Activated T-helper 17 cell treated with anti-CD3 and anti-CD28 coated beads, Interleukin-2, amount 50 U/mL, for 72 hours (primary cell): Measurements from ENCODE around the gene MARCO. TPM values are rescaled to one million over a fixed set of nuclear protein-coding genes. Genes with fewer than 3 reads are reported as not detected.
"Not testable (repeated sequence)": the region's sequence is repeated elsewhere in the genome, so short reads cannot be mapped to it uniquely, and the experiment has no call there.

ENCODE experiments used
- ATAC-seq: fragments of 150-1000 bp; cut with Tn5 transposase; replicated peaks from 2 replicates; pipeline ENCODE4 v1.10.0; 2021; ENCODE audit warnings: mild to moderate bottlenecking, moderate library complexity
- H3K27ac Mint-ChIP-seq: one replicate; pipeline ENCODE4 v1.8.0; 2022; ENCODE audit warnings: mixed read lengths
- H3K27me3 Mint-ChIP-seq: one replicate; pipeline ENCODE4 v1.8.0; 2022; ENCODE audit warnings: mixed read lengths
- H3K36me3 Mint-ChIP-seq: one replicate; pipeline ENCODE4 v1.8.0; 2022; ENCODE audit warnings: low read depth, mild to moderate bottlenecking, mixed read lengths
- H3K4me1 Mint-ChIP-seq: one replicate; pipeline ENCODE4 v1.8.0; 2022; ENCODE audit warnings: mixed read lengths
- H3K4me3 Mint-ChIP-seq: one replicate; pipeline ENCODE4 v1.8.0; 2022; ENCODE audit warnings: mild to moderate bottlenecking, mixed read lengths
- H3K9me3 Mint-ChIP-seq: one replicate; pipeline ENCODE4 v1.8.0; 2022; ENCODE audit warnings: mixed read lengths
- total RNA-seq, 2 donors: library from RNA; stranded (reverse); gene quantifications; one replicate each; pipeline ENCODE4 v1.2.3, GENCODE V29; 2022

The MARCO gene
- total RNA-seq, 2 donors from 2014 or later: not detected

DNA sequence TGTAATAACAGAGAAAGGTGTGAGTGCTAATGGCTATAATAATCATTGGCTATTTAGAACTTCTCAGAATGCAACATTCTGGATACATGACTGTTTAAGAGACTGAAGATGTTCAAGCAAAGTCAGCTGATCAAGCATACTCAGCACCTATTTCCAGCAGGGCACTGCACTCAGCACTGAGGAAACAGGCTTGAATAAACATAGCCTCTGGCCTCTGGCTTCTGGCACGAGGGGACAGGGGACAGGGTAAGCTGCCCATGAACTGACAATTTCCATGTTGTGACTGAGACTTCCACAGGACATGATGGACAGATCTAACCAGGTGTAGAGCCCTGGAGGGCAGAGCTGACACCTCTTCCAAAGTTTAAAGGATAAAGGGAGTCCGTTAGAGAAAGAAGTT is 1.3 kb downstream of the MARCO start:
- Mint-ChIP-seq H3K36me3 (no peaks in the 10 kb centered on the region), H3K27ac (no peak overlapping the region), H3K9me3 (no peaks in the 10 kb centered on the region), H3K4me3 (no peak overlapping the region), H3K27me3 (peaks cover 25% of the 10 kb centered on the region), H3K4me1 (peaks cover 4% of the 10 kb centered on the region)
- no peak for ATAC-seq

DNA sequence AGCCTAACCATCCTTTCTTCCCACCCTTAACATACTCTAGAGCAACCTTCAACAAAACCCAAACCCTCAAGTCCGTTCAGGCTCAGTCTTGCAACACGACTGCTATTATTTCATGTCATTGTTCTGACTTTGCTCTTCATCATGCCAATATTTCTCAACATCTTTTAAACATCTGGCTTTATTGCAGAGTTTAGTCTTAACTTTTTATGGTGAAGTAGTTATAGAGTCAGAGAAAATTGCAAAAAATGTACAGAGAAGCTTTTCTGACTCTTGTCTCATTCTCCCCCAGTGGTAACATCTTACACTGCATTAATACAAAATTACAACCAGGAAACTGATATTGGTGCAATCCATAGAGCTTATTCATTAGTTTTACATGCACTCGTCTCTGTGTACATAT is 3.9 kb downstream of the MARCO start:
- Mint-ChIP-seq H3K4me3 (no peak overlapping the region), H3K27me3 (peaks cover 27% of the 10 kb centered on the region), H3K36me3 (no peaks in the 10 kb centered on the region), H3K4me1 (peaks cover 1% of the 10 kb centered on the region), H3K27ac (no peak overlapping the region), H3K9me3 (no peaks in the 10 kb centered on the region)
- ATAC-seq: no peak

DNA sequence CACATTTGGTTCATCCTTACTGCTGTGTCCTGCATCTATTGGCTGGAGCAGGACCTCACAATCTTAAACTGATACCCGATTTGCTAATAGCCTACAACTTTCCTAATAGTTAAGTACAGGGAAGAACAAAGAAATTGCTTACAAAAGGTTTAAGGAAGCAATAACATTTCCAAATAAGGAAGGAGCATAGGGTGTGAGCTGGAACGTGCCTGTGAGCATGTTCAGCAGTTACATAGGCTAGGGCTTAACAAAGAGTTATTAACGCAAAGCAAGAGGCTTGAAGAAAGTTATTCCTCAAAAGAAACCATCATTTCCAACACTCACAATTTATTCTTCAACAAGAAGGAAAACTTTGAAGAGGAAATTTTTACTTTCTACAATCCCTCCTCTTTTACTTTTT is 6.3 kb downstream of the MARCO start:
- not testable (repeated sequence) for H3K36me3 Mint-ChIP-seq, H3K9me3 Mint-ChIP-seq, H3K4me3 Mint-ChIP-seq, H3K4me1 Mint-ChIP-seq, ATAC-seq, H3K27ac Mint-ChIP-seq
- H3K27me3 Mint-ChIP-seq: peaks cover 18% of the 10 kb centered on the region

DNA sequence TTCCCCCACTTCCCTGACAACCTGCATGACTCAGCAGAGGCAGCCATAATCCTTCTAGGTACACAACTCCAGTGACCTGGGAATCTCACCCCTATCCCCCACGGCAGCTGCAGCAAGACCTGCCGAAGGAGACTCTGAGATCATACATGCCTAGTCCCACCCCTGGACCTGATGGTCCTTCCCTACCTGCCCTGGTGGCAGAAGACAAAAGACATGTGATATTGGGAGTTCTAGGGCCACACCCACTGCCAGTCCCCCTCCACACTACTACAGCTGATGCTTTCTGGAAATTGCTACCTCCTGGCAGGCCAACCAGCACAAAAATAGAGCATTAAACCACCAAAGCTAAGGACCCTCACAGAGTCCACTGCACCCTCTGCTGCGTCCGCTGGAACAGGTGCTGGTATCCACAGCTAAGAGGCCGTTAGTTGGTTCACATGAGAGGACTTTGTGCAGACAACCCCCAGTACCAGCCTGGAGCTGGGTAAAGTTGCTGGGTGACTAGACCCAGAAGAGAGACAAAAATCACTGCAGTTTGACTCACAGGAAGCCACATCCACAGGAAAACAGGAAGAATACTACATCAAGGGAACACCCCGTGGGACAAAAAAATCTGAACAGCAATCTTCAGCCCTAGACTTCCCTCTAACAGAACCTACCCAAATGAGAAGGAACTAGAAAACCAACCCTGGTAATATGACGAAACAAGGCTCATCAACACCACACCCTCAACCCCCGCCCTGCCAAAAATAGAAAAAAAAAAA is 12.5 kb downstream of the MARCO start:
- H3K4me1 Mint-ChIP-seq: no peaks in the 10 kb centered on the region
- H3K9me3 Mint-ChIP-seq: peaks cover 14% of the 10 kb centered on the region
- ATAC-seq: no peak
- no peak overlapping the region for H3K4me3 Mint-ChIP-seq
- H3K27ac Mint-ChIP-seq: no peak overlapping the region
- no peaks in the 10 kb centered on the region for H3K36me3 Mint-ChIP-seq
- H3K27me3 Mint-ChIP-seq: peaks cover 4% of the 10 kb centered on the region

DNA sequence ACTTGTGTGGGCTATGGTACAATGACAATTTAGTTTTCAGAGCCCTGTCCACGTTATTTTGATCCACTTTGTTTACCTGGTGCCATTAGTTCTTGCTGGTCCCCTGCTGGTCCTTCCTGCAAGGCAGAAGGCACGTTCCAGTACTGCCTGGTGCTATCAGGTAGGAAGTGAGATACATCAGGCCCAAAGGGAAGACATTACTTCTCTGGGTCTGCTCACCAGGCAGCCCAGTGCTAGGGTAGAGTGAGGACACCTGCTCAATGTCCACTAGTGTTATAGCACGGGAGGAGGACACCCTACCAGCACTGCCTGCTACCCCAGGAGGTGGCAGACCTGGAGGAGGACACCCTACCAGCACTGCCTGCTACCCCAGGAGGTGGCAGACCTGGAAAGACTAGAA is 23.7 kb downstream of the MARCO start:
- Mint-ChIP-seq H3K27ac (no peak overlapping the region), H3K36me3 (no peaks in the 10 kb centered on the region), H3K4me3 (no peak overlapping the region), H3K9me3 (no peaks in the 10 kb centered on the region), H3K27me3 (peaks cover 13% of the 10 kb centered on the region), H3K4me1 (no peaks in the 10 kb centered on the region)
- no peak for ATAC-seq

DNA sequence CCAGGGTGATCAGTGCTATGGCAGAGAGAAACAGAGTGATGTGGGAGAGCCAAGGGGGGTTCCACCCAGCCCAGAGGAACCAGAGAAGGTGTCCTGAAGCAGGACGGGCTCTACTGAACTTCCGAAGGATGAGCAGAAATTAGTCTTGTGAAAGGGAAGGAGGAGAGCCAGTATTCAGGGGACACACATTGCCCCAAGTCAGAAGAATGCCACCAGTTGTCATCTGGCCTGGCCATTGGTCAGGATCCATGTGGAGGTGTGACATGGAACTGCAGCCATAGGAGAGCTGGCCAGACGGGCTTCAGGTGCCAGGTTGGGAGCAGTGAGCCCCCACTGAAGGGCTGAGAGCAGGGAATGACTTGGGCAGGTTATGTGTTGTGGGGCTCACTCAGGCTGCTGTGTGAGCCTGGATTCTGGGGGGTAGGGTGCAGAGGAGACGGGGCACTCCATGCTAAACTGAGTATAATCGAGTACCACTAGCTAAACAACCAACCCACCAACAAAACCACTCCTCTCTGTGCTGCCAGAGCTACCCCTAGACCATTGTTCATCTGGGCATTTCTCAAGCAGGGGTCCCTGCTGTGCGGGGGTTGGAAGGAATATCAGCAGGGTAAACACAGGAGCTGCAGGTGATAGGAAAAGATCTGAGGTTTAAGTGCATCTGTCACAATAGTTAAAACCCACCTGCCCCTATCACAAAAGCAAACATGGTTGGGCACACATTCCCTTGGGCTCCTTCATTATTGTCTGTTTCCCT is 25.3 kb downstream of the MARCO start:
- Mint-ChIP-seq H3K27me3 (peaks cover 16% of the 10 kb centered on the region), H3K9me3 (no peaks in the 10 kb centered on the region), H3K27ac (no peak overlapping the region), H3K4me1 (no peaks in the 10 kb centered on the region), H3K4me3 (no peak overlapping the region), H3K36me3 (no peaks in the 10 kb centered on the region)
- ATAC-seq: no peak

DNA sequence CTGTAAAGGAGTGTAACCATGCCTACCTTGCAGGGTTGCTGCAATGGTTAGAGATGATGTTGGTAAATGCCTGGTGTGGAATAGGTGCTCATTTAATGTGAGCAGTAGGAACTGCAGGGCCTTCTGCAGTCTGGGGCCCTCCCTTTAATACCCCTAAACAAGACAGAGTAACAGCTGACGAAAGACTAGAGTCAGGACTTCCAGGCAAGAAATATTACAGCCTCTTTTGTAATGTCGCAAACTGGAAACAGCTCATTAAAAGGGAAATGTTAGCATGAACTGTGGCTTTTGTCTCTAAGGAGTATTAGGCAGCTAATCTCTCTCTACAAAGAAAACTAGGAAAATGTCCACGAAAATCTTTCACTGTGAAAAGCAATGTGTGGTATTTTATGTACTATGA is 26.0 kb downstream of the MARCO start:
- no peak overlapping the region for H3K4me3 Mint-ChIP-seq
- H3K4me1 Mint-ChIP-seq: no peaks in the 10 kb centered on the region
- peaks cover 16% of the 10 kb centered on the region for H3K27me3 Mint-ChIP-seq
- H3K9me3 Mint-ChIP-seq: no peaks in the 10 kb centered on the region
- no peak for ATAC-seq
- no peaks in the 10 kb centered on the region for H3K36me3 Mint-ChIP-seq
- H3K27ac Mint-ChIP-seq: no peak overlapping the region

DNA sequence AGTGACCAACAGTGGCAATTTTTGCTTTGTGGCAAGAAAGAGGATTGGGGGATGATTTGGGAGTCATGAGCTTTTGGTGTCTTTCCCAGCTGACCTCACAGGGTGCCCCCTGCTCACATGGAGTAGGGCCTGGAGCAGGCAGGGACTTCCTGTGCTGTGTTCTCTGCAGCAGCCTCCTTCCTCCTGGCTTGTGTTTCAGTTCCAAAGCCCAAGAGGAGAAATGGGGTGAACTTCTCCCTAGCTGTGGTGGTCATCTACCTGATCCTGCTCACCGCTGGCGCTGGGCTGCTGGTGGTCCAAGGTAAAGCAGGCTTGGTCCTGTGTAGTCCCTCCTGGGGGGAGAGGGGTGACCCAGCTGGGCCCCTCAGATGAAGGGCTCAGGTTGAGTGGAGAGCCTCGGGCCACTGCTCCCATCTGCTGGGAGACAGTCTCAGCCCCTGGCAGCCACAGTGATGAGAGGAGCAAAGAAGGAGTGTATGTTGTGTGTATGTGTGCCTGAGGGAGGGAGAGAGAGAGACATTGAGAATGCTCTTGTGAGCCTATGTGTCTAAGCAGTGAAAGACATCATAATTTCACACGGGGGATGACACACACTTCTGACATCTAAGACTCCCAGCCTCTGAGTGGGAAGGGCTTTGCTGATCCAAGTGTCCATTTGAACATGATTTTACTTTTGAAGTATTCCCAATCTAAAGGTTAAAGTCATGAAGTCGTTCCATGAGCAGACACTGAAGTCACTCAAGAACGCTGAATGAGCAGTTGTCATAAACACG is 27.2 kb downstream of the MARCO start:
- H3K9me3 Mint-ChIP-seq: no peaks in the 10 kb centered on the region
- H3K4me1 Mint-ChIP-seq: no peaks in the 10 kb centered on the region
- peaks cover 16% of the 10 kb centered on the region for H3K27me3 Mint-ChIP-seq
- H3K36me3 Mint-ChIP-seq: no peaks in the 10 kb centered on the region
- no peak overlapping the region for H3K4me3 Mint-ChIP-seq
- no peak overlapping the region for H3K27ac Mint-ChIP-seq
- no peak for ATAC-seq

DNA sequence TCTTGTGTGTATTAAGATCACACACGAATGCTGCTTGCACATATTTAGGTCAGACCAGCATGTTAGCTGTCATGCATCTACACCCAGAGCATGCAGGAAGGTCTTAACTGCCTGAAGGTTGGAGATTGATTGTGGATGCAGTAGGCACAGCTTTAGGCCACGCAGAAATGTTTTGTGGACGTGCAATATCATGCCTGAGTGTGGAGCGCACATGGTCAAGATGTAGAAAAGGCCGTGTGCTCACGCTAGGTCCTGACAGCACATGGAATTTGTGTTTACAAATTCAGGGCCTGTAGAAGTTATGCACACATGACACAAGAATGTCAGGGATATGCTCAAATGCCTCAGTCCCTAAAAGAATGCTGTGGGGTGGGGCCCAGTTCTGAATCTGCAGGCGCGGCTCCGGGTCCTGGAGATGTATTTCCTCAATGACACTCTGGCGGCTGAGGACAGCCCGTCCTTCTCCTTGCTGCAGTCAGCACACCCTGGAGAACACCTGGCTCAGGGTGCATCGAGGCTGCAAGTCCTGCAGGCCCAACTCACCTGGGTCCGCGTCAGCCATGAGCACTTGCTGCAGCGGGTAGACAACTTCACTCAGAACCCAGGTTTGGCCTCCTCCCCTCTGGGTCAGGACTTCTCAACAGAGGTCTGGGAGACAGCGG is 27.9 kb downstream of the MARCO start:
- H3K27me3 Mint-ChIP-seq: peaks cover 16% of the 10 kb centered on the region
- no peaks in the 10 kb centered on the region for H3K9me3 Mint-ChIP-seq
- no peak overlapping the region for H3K4me3 Mint-ChIP-seq
- ATAC-seq: no peak
- no peak overlapping the region for H3K27ac Mint-ChIP-seq
- H3K36me3 Mint-ChIP-seq: no peaks in the 10 kb centered on the region
- H3K4me1 Mint-ChIP-seq: no peaks in the 10 kb centered on the region

DNA sequence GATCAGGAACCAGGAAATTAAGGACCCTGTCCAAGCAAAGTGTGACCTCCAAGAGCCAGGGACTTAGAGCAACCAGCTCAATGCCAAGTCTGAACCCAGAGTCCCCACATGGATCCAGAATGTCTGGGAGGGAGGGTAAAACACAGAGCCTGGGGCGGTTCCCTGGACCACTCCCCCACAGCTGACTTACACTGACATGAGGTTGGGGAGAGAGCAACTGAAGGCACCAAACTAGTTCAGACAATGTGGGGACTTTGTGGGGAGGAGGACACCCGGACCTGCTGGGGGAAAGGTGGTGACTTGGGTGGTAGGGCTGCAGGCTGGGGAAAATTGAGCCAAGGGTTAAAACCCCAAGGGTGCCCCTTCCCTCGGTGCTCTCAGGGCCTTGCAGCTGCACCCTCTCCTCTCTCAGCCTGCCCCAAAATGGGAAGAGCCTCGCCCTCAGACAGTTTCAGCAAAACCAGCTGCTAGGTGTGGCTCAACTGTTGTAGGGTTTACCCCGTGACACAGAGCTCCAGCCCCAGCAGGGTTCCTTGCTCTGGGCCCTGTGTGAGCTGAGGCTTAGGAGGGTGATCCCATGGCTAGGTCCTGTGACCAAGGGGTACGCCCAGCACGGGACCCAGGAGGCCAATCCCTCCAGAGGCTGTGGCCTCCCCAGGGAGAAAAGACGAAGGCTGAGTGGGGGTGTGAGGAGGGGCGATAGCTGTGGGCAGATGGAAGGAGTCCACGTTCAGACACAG is 28.6 kb downstream of the MARCO start:
- Mint-ChIP-seq H3K27ac (no peak overlapping the region), H3K27me3 (peaks cover 21% of the 10 kb centered on the region), H3K4me3 (no peak overlapping the region), H3K4me1 (no peaks in the 10 kb centered on the region), H3K9me3 (no peaks in the 10 kb centered on the region), H3K36me3 (no peaks in the 10 kb centered on the region)
- ATAC-seq: no peak

DNA sequence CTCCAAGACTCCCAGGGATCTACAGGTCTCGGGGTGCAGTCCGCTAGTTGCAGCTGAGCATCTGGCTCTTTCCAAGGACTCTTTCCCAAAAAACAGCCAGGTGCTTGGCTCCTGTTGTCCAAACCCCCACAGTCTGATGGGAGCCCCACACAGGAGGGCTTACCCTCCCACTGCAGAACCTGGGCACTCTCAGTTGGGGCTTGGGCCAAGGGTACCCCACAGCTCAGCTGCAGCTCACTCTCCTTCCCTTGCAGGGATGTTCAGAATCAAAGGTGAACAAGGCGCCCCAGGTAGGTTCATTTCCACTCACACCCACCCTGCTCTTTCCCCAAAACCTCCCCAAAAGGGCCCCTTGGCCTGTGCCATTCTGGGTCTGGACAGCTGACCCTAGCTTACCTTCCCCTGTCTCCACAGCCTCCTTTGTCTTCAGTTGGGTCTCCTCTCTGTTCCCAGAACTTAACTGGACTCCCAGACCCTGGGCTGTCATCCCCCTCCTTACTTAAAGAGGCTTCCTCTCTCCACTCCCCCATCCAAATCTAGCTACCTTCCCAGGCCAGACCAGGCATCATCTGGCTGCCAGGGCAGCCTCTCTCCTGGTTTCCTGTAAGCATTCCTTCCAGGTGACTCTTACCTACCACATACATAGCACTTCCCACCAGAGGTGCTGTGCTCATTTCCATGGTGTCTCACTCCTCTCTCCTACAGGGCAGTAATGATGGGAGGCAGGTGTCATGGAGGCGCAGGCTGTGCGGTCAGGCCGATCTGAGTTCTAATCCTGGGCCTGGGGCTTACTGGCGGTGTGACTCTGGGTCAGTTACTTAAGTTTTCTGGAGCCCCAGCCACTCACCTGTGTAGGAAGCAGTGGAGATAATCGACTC is 29.5 kb downstream of the MARCO start:
- no peak for ATAC-seq
- Mint-ChIP-seq H3K27ac (no peak overlapping the region), H3K27me3 (peaks cover 15% of the 10 kb centered on the region), H3K4me1 (no peaks in the 10 kb centered on the region), H3K9me3 (no peaks in the 10 kb centered on the region), H3K36me3 (no peaks in the 10 kb centered on the region), H3K4me3 (no peak overlapping the region)

DNA sequence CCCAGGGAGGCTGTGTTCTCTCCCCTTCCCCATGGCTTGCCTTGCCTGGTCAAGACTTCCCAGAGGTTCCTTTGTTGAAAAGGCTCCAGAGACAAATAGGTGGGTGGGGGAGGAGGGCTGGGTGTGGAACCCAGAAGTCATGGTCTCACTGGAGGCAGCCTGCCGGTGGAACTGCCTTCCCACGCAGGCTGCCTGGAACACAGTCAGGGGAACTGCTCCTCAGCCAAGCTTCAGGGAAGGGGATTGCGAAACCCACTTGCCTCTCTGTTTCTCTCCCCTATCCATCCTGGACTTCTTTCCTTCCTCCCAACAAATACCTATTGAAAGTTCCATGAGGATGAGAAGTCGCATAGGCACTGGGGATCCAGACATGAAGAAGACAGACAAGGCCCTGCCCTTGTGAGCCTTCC is 31.6 kb downstream of the MARCO start:
- no peak for ATAC-seq
- Mint-ChIP-seq H3K9me3 (no peaks in the 10 kb centered on the region), H3K4me3 (no peak overlapping the region), H3K27ac (no peak overlapping the region), H3K4me1 (no peaks in the 10 kb centered on the region), H3K36me3 (no peaks in the 10 kb centered on the region), H3K27me3 (peaks cover 16% of the 10 kb centered on the region)
